ENCODE measurements around the gene CYTH4. TPM values are rescaled to one million over a fixed set of nuclear protein-coding genes. Genes with fewer than 3 reads are reported as not detected.

Gene CYTH4
- total and polyA plus RNA-seq, 4 donors = 1.9 to 9.9 (median 5.9) TPM

- Histone ChIP-seq H3K4me1 (ENCODE audit: control insufficient read depth in 4 of 4, insufficient read depth in 4 of 4, low read length in 3 of 4) (no peaks in the 10 kb centered on the region), H3K27me3 (ENCODE audit: control insufficient read depth in 4 of 4, insufficient read depth in 4 of 4, low read length in 3 of 4) (no peaks in the 10 kb centered on the region), H3K36me3 (ENCODE audit: control insufficient read depth in 4 of 4, insufficient read depth in 3 of 4, low read depth in 1 of 4, low read length in 3 of 4) (no peaks in the 10 kb centered on the region), H3K27ac (ENCODE audit: low read depth in 1 of 2, low read length in 2 of 2) (no peak overlapping the region), H3K4me3 (ENCODE audit: low read depth in 1 of 3, low read length in 3 of 3) (no peak overlapping the region), H3K9ac (ENCODE audit: low read depth in 1 of 2, low read length in 2 of 2) (no peak overlapping the region), H3K9me3 (ENCODE audit: control insufficient read depth in 4 of 4, low read length in 3 of 4) (no peaks in the 10 kb centered on the region)
- 76% methylated on average over 7 of the region's 7 CpGs for WGBS
- DNase-seq (ENCODE audit: low spot score) = no peak
- no peak for TF ChIP-seq SP1 (IDR thresholded peaks at IDR 0.05)
- TF ChIP-seq, protein P1, sequence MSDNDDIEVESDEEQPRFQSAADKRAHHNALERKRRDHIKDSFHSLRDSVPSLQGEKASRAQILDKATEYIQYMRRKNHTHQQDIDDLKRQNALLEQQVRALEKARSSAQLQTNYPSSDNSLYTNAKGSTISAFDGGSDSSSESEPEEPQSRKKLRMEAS (IDR thresholded peaks at IDR 0.05) = no peak
- TF ChIP-seq FOXA2 (IDR thresholded peaks at IDR 0.05) = no peak
- TF ChIP-seq HNF4A (conservative IDR thresholded peaks at IDR 0.05) = no peak
- TF ChIP-seq, protein P2, sequence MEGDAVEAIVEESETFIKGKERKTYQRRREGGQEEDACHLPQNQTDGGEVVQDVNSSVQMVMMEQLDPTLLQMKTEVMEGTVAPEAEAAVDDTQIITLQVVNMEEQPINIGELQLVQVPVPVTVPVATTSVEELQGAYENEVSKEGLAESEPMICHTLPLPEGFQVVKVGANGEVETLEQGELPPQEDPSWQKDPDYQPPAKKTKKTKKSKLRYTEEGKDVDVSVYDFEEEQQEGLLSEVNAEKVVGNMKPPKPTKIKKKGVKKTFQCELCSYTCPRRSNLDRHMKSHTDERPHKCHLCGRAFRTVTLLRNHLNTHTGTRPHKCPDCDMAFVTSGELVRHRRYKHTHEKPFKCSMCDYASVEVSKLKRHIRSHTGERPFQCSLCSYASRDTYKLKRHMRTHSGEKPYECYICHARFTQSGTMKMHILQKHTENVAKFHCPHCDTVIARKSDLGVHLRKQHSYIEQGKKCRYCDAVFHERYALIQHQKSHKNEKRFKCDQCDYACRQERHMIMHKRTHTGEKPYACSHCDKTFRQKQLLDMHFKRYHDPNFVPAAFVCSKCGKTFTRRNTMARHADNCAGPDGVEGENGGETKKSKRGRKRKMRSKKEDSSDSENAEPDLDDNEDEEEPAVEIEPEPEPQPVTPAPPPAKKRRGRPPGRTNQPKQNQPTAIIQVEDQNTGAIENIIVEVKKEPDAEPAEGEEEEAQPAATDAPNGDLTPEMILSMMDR (IDR thresholded peaks at IDR 0.05; ENCODE audit: low read depth, low read length, missing input control) = no peak
- TF ChIP-seq NR2F2 (IDR thresholded peaks at IDR 0.05) = no peak
- TF ChIP-seq FOXA1 (IDR thresholded peaks at IDR 0.05) = no peak
- TF ChIP-seq RAD21 (IDR thresholded peaks at IDR 0.05) = no peak
- TF ChIP-seq, protein P3, sequence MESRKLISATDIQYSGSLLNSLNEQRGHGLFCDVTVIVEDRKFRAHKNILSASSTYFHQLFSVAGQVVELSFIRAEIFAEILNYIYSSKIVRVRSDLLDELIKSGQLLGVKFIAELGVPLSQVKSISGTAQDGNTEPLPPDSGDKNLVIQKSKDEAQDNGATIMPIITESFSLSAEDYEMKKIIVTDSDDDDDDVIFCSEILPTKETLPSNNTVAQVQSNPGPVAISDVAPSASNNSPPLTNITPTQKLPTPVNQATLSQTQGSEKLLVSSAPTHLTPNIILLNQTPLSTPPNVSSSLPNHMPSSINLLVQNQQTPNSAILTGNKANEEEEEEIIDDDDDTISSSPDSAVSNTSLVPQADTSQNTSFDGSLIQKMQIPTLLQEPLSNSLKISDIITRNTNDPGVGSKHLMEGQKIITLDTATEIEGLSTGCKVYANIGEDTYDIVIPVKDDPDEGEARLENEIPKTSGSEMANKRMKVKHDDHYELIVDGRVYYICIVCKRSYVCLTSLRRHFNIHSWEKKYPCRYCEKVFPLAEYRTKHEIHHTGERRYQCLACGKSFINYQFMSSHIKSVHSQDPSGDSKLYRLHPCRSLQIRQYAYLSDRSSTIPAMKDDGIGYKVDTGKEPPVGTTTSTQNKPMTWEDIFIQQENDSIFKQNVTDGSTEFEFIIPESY (IDR thresholded peaks at IDR 0.05) = no peak
- TF ChIP-seq RXRA (IDR thresholded peaks at IDR 0.05) = no peak
Measured at GRCh38 chr22:37281195-37281594, 1.1 kb upstream of the CYTH4 start.

DNA sequence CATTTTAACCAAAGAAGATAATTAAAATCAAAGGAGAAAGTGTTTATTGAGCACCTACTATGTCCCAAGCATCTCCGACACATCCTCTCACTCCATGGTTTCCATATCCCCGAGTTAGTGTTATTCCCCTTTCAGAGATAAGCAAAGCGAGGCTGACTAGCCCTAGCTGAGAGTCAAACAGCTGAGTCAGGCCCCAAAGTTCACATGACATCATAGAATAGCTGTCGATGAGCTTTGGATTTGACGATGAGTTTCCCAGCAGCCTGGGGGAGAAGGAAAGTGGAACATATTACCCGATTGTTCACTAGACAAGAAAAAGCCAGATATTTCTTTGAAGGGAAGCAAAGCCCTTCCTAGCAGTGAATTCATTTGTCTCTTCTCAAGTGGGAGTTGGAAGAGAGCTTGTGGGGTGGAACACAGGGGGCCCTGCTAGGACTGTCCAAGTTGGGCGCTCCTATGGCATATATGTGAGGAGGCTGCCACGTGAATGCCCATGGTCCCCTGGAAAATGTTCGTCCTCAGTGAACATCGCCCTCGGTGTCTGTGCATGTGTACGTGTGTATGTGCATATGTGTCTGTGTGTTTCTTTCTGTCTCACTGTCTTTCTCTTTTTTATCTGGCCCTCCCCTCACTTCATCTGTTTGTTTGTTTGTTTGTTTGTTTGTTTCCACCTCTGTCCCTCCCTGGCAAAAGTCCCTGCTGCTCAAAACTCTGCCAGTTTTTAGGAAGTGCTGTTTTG, 493 bp upstream of the CYTH4 start:
- Histone ChIP-seq H3K9me3 (ENCODE audit: control insufficient read depth in 4 of 4, low read length in 3 of 4) (no peaks in the 10 kb centered on the region), H3K9ac (ENCODE audit: low read depth in 1 of 2, low read length in 2 of 2) (no peak overlapping the region), H3K36me3 (ENCODE audit: control insufficient read depth in 4 of 4, insufficient read depth in 3 of 4, low read depth in 1 of 4, low read length in 3 of 4) (no peaks in the 10 kb centered on the region), H3K4me1 (ENCODE audit: control insufficient read depth in 4 of 4, insufficient read depth in 4 of 4, low read length in 3 of 4) (no peaks in the 10 kb centered on the region), H3K27ac (ENCODE audit: low read depth in 1 of 2, low read length in 2 of 2) (peak overlapping the region in 1 of 2 donors; percentile 51), H3K27me3 (ENCODE audit: control insufficient read depth in 4 of 4, insufficient read depth in 4 of 4, low read length in 3 of 4) (no peaks in the 10 kb centered on the region), H3K4me3 (ENCODE audit: low read depth in 1 of 3, low read length in 3 of 3) (no peak overlapping the region)
- TF ChIP-seq, protein P4, sequence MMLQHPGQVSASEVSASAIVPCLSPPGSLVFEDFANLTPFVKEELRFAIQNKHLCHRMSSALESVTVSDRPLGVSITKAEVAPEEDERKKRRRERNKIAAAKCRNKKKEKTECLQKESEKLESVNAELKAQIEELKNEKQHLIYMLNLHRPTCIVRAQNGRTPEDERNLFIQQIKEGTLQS (IDR thresholded peaks at IDR 0.05) = no peak
- TF ChIP-seq SP1 (IDR thresholded peaks at IDR 0.05) (no peak), RXRA (IDR thresholded peaks at IDR 0.05) (no peak), NR2F2 (IDR thresholded peaks at IDR 0.05) (no peak), GABPA (IDR thresholded peaks at IDR 0.05 in 1 of 2, conservative IDR thresholded peaks at IDR 0.05 in 1 of 2) (no peak), FOXA1 (IDR thresholded peaks at IDR 0.05) (no peak), YY1 (IDR thresholded peaks at IDR 0.05) (no peak), JUND (IDR thresholded peaks at IDR 0.05) (no peak), HNF4A (conservative IDR thresholded peaks at IDR 0.05) (no peak), EGR1 (IDR thresholded peaks at IDR 0.05; ENCODE audit: low read depth in 2 of 2) (no peak)
- 80% methylated on average over 12 of the region's 12 CpGs for WGBS
- no peak for DNase-seq (ENCODE audit: low spot score)
